Activated T-cell treated with anti-CD3 and anti-CD28 coated beads for 4 hours (primary cell): ENCODE results near the gene CEACAM19.
"Not testable (repeated sequence)": the region's sequence is repeated elsewhere in the genome, so short reads cannot be mapped to it uniquely, and the experiment has no call there.

Experiments
- DNase-seq: peaks from one replicate; pipeline ENCODE4 v3.0.0-alpha.2; 2020

The CEACAM19 gene

DNA sequence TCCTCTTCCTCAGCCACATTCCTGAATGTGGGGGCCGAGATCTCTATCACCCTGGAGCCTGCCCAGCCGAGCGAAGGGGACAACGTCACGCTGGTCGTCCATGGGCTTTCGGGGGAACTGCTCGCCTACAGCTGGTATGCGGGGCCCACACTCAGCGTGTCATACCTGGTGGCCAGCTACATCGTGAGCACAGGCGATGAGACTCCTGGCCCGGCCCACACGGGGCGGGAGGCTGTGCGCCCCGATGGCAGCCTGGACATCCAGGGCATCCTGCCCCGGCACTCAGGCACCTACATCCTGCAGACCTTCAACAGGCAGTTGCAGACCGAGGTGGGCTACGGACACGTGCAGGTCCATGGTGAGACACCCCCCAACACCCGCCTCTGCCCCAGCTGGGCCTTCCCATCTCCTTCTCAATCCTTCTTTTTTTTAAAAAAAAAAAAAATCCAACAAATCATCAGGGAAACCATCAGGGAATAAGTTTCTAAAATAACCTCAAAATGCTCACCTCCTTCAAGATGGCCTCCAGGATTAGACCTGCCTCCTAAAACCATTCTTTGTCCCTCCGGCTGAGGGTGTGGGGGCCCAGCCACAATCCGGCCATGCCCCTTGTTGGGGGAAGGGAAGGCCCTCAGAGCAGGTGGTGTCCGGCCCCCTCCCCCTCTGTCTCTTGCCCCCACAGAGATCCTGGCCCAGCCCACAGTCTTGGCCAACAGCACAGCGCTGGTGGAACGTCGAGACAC lies 32.2 kb downstream of the CEACAM19 start:
- no peak for DNase-seq

DNA sequence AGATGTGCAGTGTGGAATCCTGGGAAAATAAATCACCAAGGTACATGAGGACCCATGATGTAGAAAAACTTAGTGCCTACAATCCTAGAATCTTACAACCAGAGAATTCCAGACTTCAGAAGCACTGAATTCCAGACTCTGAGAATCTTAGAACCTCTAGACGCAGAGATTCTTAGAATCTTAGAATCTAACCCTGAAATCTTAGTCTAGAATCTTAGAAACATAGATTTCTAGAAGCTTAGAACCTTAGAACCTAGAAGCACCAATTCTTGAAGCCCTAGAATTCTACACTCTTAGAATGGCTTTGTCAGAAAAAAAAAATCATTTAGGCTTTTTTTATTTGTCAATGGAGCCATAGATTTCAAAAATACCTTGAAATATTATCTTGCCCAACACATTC lies 33.7 kb downstream of the CEACAM19 start:
- DNase-seq: no peak

DNA sequence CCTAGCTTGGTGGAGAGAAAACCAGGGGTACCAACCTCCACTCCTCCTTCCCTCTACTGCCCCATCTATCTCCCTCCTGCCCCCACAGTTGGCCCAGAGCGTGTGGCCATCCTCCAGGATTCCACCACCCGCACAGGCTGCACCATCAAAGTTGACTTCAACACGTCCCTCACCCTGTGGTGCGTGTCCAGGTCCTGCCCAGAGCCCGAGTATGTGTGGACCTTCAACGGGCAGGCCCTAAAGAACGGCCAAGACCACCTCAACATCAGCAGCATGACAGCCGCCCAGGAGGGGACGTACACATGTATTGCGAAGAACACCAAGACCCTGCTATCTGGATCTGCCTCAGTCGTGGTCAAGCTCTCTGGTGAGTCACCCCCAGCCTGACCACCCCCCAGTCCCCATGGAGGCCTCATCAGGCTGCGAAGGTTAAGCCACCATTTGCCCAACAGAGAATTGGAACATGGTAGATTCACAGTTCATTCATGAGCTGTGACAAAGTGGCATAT lies 34.3 kb downstream of the CEACAM19 start:
- DNase-seq: no peak

DNA sequence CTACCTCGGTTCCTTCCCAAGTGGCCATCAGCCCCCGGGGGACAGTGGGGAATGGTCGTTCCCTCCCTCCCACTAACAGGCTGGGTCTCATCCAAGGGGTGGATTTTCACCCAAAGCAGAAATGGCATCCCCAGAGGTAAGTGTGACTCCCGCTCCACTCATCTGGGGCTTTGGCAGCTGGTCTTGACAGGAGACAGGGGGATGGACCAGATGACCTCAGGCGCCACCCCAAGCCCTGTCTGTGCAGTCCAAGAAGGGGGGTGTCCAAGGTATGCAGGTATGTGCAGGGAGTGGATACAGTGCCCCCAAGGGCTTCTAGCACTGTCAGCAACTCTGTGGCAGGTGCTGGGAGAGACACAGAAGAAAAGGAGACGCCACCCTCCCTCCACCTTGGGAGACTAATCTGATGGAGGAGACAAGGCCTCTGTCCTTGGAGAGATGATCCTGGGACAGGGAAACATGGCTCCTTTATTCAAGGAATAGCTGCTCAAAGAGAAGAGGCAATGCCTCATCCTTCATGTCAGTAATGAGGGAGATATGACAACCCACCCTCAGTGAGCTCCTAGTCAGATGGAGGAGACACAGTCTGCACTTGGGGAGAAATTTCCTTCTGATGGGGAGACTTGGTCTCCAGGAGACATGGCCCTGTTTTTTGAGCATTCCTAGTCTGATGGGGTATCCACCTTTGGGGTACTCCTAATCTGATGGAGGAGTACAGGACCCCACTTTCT lies 35.4 kb downstream of the CEACAM19 start:
- no peak for DNase-seq

DNA sequence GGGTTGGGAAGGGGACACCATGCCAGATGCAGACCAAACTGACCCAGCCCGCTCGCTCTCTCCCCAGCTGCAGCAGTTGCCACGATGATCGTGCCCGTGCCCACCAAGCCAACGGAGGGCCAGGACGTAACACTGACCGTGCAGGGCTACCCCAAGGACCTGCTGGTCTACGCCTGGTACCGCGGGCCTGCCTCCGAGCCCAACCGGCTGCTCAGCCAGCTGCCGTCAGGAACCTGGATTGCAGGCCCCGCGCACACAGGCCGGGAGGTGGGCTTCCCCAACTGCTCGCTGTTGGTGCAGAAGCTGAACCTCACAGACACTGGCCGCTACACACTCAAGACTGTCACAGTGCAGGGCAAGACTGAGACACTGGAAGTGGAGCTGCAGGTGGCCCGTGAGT lies 36.5 kb downstream of the CEACAM19 start:
- no peak for DNase-seq

DNA sequence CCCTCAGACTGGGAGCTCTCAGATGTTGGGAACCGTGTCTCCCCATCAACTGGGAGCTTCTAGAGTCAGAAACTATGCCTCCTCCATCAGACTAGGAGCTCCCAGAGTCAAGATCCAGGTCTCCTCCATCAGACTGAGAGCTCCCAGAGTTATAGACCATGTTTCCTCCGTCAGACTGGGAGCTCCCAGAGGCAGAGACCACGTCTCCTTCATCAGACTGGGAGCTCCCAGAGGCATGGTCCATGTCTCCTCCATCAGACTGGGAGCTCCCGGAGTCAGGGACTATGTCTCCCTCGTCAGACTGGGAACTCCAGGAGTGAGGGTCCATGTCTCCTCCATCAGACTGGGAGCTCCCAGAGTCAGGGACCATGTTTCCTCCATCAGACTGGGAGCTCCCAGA lies 37.7 kb downstream of the CEACAM19 start:
- DNase-seq: no peak

DNA sequence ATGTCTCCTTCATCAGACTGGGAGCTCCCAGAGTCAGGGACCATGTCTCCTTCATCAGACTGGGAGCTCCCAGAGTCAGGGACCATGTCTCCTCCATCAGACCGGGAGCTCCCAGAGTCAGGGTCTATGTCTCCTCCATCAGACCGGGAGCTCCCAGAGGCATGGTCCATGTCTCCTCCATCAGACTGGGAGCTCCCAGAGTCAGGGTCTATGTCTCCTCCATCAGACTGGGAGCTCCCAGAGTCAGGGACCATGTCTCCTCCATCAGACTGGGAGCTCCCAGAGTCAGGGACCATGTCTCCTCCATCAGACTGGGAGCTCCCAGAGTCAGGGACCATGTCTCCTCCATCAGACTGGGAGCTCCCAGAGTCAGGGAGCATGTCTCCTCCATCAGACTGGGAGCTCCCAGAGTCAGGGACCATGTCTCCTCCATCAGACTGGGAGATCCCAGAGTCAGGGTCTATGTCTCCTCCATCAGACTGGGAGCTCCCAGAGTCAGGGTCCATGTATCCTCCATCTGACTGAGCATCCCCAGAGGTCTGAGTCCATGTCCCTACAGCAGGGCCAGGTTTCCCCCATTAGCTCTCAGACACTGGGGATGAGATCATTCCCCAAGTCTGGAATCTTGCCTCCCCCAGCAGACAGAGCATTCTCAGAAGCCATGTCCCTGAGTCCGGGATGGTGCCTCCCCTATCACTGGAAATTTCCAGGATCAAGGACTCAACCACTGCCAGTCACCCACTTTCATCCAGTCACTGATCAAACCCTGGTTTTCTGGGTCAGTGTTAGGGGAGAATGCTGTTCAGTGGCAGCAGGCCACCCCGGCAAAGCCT lies 38.4 kb downstream of the CEACAM19 start:
- not testable (repeated sequence) for DNase-seq

DNA sequence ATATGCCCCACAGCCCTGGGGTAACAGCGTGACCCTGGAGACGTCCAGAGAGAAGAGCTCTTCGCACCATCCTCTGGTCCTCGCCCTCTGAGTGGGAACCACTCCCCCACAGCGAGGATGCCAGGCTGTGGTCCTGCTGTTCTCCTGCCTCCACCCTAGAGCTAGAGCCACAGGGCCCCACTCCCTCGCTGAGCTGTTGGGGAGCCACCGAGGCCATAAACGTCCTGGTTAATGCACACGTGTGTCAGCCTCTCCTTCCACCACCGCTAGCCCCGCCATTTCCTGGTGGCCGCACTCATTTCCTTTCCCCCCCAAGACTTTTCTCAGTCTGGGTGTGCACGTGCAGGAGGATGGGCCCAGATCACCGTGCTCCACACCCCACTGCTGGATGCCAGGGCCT lies 39.2 kb downstream of the CEACAM19 start:
- no peak for DNase-seq

DNA sequence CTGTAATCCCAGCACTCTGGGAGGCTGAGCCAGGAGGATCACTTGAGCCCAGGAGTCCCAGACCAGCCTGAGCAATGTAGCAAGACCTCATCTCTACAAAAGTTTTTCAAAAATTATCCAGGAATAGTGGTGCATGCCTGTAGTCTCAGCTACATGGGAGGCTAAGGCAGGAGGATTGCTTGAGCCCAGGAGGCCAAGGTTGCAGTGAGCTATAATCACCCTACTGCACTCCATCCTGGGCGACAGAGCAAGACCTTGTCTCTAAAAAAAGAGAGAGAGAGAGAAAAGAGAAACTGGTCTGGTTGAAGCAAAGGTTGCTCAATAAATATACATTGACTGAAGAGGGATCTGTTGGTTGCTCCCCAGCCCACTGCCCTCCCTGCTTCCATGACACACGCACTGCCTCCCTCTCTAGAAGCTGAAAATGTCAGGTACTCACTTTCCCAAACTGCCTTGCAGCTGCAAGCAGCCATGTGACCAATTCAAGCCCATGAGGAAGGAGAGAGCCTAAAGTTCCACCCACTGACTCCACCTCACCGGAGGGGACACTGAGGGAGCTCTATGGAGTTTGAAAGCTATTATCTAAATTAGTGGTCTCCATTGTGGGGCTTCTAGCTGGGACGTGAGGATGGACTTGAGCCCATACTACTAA lies 41.7 kb downstream of the CEACAM19 start:
- DNase-seq: no peak

DNA sequence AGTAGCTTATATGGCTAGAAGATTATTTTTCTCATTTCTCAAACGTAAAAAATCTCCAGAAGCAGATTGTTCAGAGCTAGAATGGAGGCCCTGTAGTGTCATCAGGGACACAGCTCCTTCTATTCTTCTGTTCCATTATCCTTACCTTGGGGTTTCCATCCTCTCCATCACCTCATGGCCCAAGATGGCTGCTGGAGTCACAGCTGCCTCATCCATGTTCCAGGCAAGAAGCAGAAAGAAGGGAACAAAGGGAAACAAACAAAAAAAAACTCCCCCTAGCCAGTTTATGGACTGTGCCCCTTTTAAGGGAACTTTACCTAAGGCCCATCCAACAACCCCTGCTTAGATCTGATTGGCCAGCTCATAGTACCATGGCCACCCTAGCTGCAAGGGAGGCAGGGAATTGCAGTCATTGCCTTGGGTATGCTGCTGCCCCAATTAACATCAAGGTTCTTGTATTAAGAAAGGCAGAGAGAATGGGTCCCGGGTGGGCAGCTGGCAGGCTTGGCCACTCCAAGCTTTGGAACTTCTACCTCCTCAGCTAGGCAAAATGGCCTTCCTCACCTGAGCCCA lies 43.4 kb downstream of the CEACAM19 start:
- no peak for DNase-seq

DNA sequence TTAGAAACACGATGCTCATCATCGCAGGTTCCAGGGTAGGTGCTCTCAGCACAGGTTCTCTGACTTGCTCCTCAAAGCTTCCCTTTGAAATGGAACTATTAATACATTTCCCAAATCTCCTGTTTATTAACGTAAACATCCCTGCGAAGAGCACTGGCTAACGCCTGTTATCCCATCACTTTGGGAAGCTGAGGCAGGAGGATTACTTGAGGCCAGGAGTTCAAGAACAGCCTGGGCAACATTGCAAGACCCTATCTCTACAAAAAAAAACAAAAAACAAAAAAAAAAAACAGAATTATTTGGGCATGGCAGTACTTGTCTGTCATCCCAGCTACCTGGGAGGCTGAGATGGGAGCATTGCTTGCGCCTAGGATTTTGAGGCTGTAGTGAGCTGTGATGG lies 46.3 kb downstream of the CEACAM19 start:
- no peak for DNase-seq

DNA sequence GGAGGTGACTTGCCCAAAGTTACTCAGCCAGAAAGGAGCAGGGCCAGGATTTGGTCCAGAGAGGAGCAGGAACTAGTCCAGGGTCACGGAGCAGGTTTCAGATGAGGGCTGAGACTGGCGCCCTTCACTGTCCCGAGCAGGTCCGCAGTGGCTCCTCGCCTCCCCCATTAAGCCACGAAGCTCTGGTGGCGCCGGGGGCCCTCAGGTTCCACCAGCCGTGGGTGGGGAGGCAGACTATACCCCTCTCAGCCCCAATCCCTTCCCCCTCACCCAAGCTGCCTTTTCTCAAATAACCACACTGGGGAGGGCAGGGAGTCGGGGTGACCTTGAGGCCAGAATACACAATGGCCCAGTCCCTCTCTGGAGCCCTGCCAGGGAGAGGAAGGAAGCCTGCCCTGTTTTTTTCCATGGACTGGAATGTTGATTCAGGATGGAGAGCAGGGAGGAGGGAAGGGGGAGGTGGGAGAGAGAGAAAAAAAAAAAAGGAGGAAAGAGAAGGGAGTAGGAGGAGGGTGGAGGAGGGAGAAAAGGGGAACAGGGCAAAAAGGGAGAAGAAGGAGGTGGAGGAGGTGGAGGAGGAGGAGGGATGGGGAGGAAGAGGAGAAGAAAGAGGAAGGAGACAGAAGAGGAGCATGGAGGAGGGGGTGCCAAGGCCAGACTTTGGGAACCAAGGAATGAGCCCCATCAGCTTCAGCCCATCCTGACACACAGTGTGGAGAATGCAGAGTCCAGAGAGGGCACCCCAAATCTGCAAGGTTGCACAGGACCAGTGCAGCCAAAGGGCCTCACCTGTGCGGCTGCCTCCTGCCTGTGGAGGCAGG lies 47.4 kb downstream of the CEACAM19 start:
- DNase-seq: no peak

DNA sequence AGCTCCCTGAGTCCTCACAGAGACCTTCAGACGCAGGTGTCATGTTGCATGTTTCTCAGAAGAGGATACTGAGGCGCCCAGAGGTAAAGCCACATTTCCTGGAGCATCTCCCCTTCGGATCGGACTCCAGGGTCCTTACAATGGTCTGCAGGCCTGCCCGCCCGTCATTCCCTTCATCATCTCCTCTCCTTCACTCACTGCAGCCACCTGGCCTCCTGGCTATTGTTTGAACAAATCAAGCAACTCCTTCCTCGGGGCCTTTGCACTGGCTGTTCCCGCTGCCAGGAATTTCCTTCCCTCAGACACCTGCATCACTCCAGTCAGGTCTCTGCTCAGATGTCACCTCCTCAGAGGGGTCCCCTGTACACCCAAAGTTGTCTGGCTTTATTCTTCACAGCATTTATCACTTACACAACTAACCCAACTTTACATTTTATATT lies 48.0 kb downstream of the CEACAM19 start:
- DNase-seq: no peak

DNA sequence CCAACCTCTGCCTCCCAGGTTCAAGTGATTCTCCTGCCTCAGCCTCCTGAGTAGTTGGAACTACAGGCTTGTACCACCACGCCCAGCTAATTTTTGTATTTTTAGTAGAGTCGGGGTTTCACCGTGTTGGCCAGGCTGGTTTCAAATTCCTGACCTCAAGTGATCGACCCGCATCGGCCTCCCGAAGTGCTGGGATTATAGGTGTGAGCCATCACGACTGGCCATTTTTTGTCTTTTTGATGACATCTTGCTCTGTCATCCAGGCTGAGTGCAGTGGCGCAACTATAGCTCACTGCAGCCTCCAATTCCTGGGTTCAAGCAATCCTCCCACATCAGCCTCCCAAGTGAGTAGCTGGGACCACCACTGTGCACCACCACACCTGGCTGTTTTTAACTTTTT lies 49.1 kb downstream of the CEACAM19 start:
- not testable (repeated sequence) for DNase-seq

DNA sequence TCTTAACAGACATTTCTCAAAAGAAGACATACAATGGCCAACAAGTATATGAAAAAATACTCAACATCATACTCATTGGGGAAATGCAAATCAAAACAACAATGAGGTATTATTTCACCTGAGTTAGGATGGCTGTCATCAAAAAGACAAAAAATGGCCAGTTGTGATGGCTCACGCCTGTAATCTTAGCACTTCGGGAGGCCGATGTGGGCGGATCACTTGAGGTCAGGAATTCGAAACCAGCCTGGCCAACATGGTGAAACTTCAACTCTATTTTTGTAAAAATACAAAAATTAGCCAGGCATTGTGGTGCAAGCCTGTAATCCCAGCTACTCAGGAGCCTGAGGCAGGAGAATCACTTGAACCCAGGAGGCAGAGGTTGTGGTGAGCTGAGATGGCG lies 49.7 kb downstream of the CEACAM19 start:
- no peak for DNase-seq

DNA sequence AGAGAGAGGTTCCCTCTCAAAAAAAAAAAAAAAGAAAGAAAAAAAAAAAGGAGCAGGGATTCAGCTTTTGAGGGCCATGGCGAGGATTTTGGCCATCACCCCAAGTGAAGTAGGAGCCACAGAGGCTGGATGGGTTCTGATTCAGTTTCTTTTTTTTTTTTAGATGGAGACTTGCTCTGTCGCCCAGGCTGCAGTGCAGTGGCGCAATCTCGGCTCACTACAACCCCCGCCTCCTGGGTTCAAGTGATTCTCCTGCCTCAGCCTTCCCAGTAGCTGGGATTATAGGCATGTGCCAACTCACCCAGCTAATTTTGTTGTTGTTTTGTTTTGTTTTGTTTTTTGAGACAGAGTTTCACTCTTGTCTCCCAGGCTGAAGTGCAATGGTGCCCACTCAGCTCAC lies 50.1 kb downstream of the CEACAM19 start:
- DNase-seq: not testable (repeated sequence)

DNA sequence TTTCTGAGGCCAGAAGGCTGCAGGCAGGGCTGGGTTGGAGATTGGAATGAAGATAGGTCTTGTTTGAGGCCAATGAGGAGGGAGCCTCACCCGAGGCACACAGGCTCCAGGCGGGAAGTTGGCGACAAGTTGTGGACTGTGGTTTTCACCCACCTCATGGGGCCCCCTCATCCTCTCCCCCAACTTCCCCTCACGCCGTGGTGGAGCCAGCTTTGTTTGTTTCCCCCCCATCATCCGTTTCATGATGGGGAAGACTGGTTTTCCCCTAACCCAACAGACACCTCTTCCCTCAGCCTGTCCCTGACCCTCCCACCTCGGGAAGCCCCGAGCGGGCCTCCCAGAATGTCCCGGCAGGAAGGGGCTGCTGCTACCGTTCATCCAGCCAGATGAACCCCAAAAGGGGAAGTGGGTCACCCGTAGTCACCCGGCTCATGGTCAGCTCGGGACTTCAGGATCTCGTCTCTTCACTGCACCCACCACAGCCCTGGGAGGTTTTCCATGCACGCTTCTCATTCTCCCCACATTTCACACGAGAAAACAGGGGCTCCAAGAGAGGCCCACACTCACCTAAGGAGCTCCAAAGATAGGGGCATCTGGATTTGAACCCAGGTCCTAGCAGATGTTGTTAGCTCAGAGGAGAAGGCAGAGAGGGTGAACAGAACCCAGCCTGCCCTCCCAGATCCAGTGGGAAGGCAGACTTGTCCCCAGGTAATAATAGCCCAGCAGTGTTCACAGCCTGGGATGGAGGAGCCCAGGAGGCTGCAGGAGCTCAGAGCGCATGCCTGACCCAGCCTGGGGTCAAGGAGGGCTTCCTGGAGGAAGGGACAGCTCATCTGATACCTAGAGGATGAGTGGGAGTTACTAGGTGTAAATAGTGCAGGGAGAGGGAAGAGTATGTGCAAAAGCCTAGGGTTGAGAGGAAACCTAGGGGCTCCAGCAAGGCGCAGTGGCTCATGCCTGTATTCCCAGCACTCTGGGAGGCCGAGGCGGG lies 51.1 kb downstream of the CEACAM19 start:
- DNase-seq: no peak

DNA sequence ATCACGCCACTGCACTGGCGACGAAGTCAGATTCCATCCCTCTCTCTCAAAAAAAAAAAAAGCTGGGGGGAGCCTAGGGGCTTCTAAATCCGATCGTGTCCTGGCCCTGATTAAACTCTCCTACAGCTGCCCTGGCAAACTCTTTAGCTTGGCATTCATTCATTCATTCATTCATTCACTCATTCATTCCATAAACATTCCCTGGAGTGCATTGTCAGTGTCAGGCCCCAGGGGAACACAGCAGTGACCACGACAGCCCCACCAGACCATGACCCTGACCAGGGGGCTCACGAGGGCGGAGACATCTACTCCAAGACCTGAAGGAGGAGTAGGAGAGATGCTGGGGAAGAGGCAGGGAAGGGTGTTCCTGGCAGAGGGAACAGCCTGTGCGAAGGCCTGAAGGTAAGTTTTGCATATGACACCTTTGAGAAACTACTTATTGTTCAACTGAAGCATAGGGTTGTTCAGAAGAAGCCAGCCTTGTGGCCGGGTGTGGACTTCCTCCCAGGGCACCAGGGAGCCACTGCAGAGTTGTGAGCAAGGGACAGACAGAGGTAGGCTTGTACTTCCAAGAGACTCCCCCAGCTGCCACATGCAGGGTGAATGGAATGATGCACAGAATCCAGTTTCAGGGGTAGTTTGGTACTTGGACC lies 52.1 kb downstream of the CEACAM19 start:
- DNase-seq: no peak

DNA sequence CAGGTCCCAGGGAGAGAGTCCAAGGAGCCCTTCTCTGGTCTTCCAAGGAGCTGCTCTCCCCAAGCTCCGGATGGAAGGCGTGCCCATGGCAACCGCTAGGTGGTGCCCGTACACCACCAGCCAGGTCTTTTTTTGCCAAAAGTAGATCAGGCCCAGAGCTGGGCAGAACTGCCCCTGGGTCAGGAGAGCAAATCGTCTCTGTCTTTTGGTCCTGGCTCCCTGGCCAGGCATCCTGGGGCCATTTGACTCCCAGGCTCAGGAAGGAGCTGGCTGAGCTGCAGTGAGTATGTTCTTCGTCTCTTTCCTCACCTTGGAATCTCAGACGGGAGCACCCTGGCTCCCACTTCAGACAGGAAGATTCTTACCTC lies 52.7 kb downstream of the CEACAM19 start:
- peak; percentile 70 for DNase-seq

DNA sequence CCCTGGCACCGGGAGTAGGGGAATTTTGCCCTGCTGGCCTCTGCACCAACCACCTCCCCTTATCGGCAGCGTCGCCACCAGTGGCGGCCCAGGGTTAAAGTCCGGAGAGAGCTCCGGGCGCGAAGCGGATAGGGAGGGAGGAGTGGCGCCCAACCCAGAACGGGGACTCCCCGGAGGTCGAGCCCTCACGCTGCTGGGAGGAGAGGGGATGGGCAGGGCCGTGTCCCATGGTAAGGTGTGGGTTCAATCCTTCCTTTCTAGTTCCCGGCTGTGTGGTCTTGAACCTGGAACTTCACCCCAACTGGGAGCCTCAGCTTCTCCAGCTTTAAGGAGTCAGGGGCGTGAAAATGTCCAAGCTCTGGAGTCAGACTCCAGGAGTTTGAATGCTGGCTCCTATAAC lies 54.0 kb downstream of the CEACAM19 start:
- DNase-seq: no peak
